GM12878 (cell line): ENCODE data around the gene GORASP1. TPM values are rescaled to one million over a fixed set of nuclear protein-coding genes. Genes with fewer than 3 reads are reported as not detected.

Source experiments
- JUND ChIP-seq: IDR thresholded peaks from 2 replicates; pipeline ENCODE4 v1.6.1; 2012; ENCODE audit warnings: low read depth, mild to moderate bottlenecking, low read length, improper control_type of control experiment, moderate library complexity
- POLR2A ChIP-seq: IDR thresholded peaks from 2 replicates; pipeline ENCODE4 v1.6.1; 2011; ENCODE audit warnings: low read depth, mild to moderate bottlenecking, low read length
- polyA plus RNA-seq, 11 experiments: library from polyadenylated mRNA; depleted of rRNA in 4 of 11; unstranded in 6 of 11; stranded (reverse) in 5 of 11; fragments of >200 nt; fragmentation: Nextera tagmentation in 4 of 11; fragmentation: Illumina TruSeq in 1 of 11; extraction: Ambion mirVana in 4 of 11; extraction: Trizol in 1 of 11; gene quantifications; 1 replicate in 1 of 11; 2 replicates in 10 of 11; pipeline versions ENCODE4 v1.2.1 to v1.2.3, GENCODE V29; 2011 to 2016; ENCODE audit warnings: inconsistent platforms in 2 of 11, missing spikeins in 2 of 11, low read depth in 1 of 11
- total RNA-seq, 4 experiments: library from RNA; depleted of rRNA in 3 of 4; stranded (reverse); fragments of >200 nt in 3 of 4; fragmentation: Illumina TruSeq in 1 of 4; extraction: Trizol in 1 of 4; gene quantifications; 2 replicates each; pipeline versions ENCODE4 v1.2.1 to v1.2.3, GENCODE V29; 2013 to 2021
- TF ChIP-seq, protein P1 (sequence below): fragments of 450-650 bp; formaldehyde crosslinking; IDR thresholded peaks from 2 replicates; pipeline ENCODE4 v1.4.0; 2020; ENCODE audit warnings: mild to moderate bottlenecking, moderate library complexity
- TF ChIP-seq, protein P2 (sequence below): fragments of 450-650 bp; IDR thresholded peaks from 2 replicates; pipeline ENCODE4 v1.6.1; 2017; ENCODE audit warnings: mild to moderate bottlenecking, moderate library complexity

The GORASP1 gene
- total and polyA plus RNA-seq, 10 of the 15 experiments (the other 5 are each of a cell fraction or from before 2014, with no cell fraction given) = 3.6 to 32.7 (median 23.2) TPM

DNA sequence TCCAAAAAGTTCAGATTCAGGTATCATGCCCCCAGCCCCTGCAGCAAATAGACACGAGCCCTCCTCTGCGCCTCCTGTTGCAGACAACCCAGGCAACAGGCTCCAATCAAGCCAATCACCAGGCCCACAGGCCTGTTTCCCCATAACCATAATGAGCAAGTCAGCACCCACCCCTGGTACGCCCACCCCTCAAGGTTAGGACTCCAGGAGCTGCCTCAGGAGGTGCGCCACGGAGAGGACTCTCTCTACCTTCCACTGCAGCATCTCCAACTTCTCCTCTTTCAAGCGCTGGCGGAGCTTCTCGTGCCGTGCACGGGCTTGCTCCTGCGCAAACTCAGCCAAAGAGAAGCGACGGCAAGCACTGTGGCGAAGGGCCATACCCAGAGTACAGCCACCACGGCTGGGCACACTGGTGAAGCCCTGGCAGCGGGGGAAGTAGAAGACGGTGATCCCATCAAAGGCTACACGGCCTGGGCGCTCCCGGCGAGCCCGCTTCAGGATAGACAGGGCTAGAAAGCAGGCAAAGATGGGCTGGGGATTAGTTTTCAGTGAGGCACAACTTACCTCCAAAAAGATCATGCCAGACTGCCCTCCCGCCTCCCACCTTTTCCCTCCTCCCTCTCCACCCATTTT is 37.4 kb upstream of the GORASP1 start (continued):
- TF ChIP-seq, protein P1, sequence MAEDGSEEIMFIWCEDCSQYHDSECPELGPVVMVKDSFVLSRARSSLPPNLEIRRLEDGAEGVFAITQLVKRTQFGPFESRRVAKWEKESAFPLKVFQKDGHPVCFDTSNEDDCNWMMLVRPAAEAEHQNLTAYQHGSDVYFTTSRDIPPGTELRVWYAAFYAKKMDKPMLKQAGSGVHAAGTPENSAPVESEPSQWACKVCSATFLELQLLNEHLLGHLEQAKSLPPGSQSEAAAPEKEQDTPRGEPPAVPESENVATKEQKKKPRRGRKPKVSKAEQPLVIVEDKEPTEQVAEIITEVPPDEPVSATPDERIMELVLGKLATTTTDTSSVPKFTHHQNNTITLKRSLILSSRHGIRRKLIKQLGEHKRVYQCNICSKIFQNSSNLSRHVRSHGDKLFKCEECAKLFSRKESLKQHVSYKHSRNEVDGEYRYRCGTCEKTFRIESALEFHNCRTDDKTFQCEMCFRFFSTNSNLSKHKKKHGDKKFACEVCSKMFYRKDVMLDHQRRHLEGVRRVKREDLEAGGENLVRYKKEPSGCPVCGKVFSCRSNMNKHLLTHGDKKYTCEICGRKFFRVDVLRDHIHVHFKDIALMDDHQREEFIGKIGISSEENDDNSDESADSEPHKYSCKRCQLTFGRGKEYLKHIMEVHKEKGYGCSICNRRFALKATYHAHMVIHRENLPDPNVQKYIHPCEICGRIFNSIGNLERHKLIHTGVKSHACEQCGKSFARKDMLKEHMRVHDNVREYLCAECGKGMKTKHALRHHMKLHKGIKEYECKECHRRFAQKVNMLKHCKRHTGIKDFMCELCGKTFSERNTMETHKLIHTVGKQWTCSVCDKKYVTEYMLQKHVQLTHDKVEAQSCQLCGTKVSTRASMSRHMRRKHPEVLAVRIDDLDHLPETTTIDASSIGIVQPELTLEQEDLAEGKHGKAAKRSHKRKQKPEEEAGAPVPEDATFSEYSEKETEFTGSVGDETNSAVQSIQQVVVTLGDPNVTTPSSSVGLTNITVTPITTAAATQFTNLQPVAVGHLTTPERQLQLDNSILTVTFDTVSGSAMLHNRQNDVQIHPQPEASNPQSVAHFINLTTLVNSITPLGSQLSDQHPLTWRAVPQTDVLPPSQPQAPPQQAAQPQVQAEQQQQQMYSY (CRISPR knock-in tag) = no peak
- TF ChIP-seq JUND = no peak
- TF ChIP-seq, protein P2, sequence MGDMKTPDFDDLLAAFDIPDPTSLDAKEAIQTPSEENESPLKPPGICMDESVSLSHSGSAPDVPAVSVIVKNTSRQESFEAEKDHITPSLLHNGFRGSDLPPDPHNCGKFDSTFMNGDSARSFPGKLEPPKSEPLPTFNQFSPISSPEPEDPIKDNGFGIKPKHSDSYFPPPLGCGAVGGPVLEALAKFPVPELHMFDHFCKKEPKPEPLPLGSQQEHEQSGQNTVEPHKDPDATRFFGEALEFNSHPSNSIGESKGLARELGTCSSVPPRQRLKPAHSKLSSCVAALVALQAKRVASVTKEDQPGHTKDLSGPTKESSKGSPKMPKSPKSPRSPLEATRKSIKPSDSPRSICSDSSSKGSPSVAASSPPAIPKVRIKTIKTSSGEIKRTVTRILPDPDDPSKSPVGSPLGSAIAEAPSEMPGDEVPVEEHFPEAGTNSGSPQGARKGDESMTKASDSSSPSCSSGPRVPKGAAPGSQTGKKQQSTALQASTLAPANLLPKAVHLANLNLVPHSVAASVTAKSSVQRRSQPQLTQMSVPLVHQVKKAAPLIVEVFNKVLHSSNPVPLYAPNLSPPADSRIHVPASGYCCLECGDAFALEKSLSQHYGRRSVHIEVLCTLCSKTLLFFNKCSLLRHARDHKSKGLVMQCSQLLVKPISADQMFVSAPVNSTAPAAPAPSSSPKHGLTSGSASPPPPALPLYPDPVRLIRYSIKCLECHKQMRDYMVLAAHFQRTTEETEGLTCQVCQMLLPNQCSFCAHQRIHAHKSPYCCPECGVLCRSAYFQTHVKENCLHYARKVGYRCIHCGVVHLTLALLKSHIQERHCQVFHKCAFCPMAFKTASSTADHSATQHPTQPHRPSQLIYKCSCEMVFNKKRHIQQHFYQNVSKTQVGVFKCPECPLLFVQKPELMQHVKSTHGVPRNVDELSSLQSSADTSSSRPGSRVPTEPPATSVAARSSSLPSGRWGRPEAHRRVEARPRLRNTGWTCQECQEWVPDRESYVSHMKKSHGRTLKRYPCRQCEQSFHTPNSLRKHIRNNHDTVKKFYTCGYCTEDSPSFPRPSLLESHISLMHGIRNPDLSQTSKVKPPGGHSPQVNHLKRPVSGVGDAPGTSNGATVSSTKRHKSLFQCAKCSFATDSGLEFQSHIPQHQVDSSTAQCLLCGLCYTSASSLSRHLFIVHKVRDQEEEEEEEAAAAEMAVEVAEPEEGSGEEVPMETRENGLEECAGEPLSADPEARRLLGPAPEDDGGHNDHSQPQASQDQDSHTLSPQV = no peak
- TF ChIP-seq POLR2A = no peak
